Smooth muscle cell of the coronary artery (primary cell): ENCODE data around the gene INTS6L. TPM values are rescaled to one million over a fixed set of nuclear protein-coding genes. Genes with fewer than 3 reads are reported as not detected.

Source experiments
- total RNA-seq: library from RNA; depleted of rRNA; stranded (reverse); fragments of >200 nt; gene quantifications from 2 replicates; pipeline ENCODE4 v1.2.3, GENCODE V29; 2014; ENCODE audit warnings: low replicate concordance

The INTS6L gene, protein sequence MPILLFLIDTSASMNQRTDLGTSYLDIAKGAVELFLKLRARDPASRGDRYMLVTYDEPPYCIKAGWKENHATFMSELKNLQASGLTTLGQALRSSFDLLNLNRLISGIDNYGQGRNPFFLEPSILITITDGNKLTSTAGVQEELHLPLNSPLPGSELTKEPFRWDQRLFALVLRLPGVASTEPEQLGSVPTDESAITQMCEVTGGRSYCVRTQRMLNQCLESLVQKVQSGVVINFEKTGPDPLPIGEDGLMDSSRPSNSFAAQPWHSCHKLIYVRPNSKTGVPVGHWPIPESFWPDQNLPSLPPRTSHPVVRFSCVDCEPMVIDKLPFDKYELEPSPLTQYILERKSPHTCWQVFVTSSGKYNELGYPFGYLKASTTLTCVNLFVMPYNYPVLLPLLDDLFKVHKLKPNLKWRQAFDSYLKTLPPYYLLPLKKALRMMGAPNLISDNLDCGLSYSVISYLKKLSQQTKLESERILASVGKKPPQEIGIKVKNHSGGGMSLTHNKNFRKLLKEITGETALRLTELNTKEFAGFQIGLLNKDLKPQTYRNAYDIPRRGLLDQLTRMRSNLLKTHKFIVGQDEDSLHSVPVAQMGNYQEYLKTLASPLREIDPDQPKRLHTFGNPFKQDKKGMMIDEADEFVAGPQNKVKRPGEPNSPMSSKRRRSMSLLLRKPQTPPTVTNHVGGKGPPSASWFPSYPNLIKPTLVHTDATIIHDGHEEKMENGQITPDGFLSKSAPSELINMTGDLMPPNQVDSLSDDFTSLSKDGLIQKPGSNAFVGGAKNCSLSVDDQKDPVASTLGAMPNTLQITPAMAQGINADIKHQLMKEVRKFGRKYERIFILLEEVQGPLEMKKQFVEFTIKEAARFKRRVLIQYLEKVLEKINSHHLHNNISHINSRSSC
- 2.3 and 3.5 TPM in 2 replicates for total RNA-seq

DNA sequence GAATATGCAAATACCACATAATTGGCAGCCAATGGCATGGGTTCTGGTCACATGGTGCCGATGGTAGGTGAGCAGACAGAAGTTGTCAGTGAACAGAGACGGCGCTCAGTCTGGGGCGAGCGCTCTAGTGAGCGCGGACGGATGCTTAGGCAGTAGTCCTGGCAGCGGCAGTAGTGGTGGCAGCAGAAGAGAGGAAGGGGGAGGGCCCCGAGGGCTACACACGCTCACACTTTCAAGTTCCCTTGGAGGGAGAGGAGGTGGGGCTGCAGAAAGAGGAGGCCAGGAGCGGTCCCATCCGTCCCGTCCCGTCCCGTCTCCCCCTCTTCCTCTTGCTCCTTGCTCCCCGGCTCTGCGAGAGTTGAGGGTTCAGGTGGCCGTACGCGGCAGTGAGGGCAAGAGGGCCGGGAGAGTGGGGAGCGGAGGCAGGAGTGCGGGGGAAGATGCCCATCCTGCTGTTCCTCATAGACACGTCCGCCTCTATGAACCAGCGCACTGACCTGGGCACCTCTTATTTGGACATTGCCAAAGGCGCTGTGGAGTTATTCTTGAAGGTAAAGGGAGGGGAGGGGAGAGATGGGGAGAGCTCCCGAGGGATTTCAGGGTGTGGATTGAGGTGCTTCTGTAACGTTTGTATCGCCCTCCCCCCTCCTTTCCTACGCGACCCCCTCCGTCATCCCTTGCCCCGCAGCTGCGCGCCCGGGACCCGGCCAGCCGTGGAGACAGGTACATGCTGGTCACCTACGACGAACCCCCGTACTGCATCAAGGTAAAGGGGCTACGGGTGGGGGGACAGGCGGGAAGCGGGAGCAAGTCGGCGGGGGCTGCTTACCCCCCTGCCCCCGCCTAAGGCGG, at the start of gene INTS6L:
Gene INTS6L, plus strand, starts transcription at position 108 of the 852 bp plus-strand sequence. Its CDS starts 333 bp downstream, at position 441.

Other genes with a start within 250 kb of the INTS6L start
- gene ETDC, start 211.2 kb upstream of the INTS6L start, total RNA-seq: not detected in 2 replicates
- 4.9 and 5.1 TPM in 2 replicates for gene ZNF75D, start 176.6 kb upstream of the INTS6L start, total RNA-seq
- 3.3 and 7.8 TPM in 2 replicates for gene ZNF449, start 175.9 kb upstream of the INTS6L start, total RNA-seq
- 0.08 and 0.35 TPM in 2 replicates for gene SMIM10L2A, start 98.7 kb upstream of the INTS6L start, total RNA-seq
- gene CT45A1, start 193.0 kb downstream of the INTS6L start, total RNA-seq: not detected in 2 replicates
- not detected in 2 replicates for gene CT45A3, start 247.5 kb downstream of the INTS6L start, total RNA-seq